Spinal cord (tissue), 10 donors: ENCODE measurements around the gene AAK1. TPM values are rescaled to one million over a fixed set of nuclear protein-coding genes. Genes with fewer than 3 reads are reported as not detected.
"Not testable (repeated sequence)": the region's sequence is repeated elsewhere in the genome, so short reads cannot be mapped to it uniquely, and the experiment has no call there.

Experiments
- DNase-seq, 6 donors: peaks; one replicate each; pipeline versions ENCODE4 v3.0.0 to v3.0.0-alpha.2; 2013 to 2015; ENCODE audit warnings: low spot score in 6 of 6, low read depth in 4 of 6
- H3K27ac ChIP-seq: one replicate; pipeline ENCODE4 v1.5.1; 2013; ENCODE audit warnings: low read depth, low read length, control low read depth
- H3K27me3 ChIP-seq: one replicate; pipeline ENCODE4 v1.6.1; 2013; ENCODE audit warnings: low read length; ENCODE audit not compliant: control insufficient read depth, insufficient read depth
- H3K36me3 ChIP-seq: one replicate; pipeline ENCODE4 v1.6.1; 2013; ENCODE audit warnings: low read length; ENCODE audit not compliant: control insufficient read depth, insufficient read depth
- H3K4me1 ChIP-seq: one replicate; pipeline ENCODE4 v1.6.1; 2013; ENCODE audit warnings: low read length; ENCODE audit not compliant: control insufficient read depth, insufficient read depth
- H3K4me3 ChIP-seq: one replicate; pipeline ENCODE4 v1.5.1; 2013; ENCODE audit warnings: low read depth, low read length, control low read depth
- H3K9me3 ChIP-seq: one replicate; pipeline ENCODE4 v1.6.1; 2013; ENCODE audit warnings: low read length; ENCODE audit not compliant: control insufficient read depth, insufficient read depth
- WGBS: methylation state at CpG from one replicate; pipeline ENCODE4 v1.1.5; 2013; ENCODE audit warnings: missing lambda C conversion rate; ENCODE audit not compliant: insufficient coverage; 5-methylcytosine and 5-hydroxymethylcytosine counted together
- polyA plus RNA-seq, 2 donors: library from polyadenylated mRNA; unstranded; fragments of 120-200 nt; gene quantifications; one replicate each; pipeline ENCODE4 v1.2.1, GENCODE V29; 2013; ENCODE audit not compliant: insufficient read length in 2 of 2
- total RNA-seq, 2 donors: library from RNA; depleted of rRNA in 1 of 2; stranded (reverse); fragments of 120-200 nt in 1 of 2; fragments of >200 nt in 1 of 2; gene quantifications; one replicate each; pipeline versions ENCODE4 v1.2.3 to v1.2.4, GENCODE V29; 2013 to 2014
- donor health status: healthy.

Gene AAK1
- total and polyA plus RNA-seq, 4 donors, result 38.0 to 55.4 (median 45.0) TPM

DNA sequence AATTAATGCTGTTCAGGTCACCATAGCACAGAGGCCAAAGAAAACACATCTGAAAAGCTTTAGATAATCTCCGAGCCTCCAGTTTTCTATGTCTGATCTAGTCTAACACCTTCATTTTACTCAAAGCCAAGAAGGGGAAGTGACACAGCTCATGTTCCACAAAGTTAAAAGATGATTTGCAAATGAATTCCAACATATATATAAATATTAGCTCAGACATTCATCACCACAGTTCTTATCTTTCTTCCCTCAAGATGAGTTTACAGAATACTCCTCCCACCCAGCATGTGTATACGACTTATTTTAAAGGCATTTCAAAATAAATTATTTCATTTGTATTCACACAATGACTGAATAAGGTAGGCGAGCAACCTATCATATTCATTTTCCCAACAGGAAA lies 82.4 kb downstream of the AAK1 start:
- WGBS, result no CpG with 5 or more reads among the region's 3 CpGs
- H3K9me3 ChIP-seq, result no peaks in the 10 kb centered on the region

DNA sequence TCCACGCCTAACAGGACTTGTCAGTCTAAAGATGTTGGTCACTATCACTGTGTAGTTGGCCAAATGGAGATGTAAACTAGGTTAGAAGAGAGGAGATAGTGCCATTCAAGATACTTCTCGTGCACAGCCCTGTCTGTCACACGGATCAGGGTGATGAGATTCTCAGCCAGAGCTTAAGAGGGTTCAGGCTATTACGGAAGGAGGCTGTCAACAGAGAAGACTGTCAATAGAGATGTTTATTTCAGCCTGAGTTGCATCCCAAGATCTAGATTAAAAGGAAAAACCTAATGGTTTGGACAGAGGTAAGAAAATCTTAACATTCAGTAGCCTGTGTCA lies 83.4 kb downstream of the AAK1 start:
- Histone ChIP-seq H3K36me3 (peaks cover under 1% of the 10 kb centered on the region), H3K9me3 (no peaks in the 10 kb centered on the region), H3K4me1 (no peaks in the 10 kb centered on the region), H3K27me3 (no peaks in the 10 kb centered on the region), H3K27ac (no peak overlapping the region), H3K4me3 (no peak overlapping the region)
- peak in 1 of 6 donors; percentile 11 for DNase-seq
- WGBS, result 80% methylated on average over 4 of the region's 4 CpGs

More for the DNA sequence above, 82.4 kb downstream of the AAK1 start:
- no peak overlapping the region for H3K4me3 ChIP-seq
- no peak for DNase-seq
- no peaks in the 10 kb centered on the region for H3K27me3 ChIP-seq
- no peaks in the 10 kb centered on the region for H3K36me3 ChIP-seq
- H3K4me1 ChIP-seq, result no peaks in the 10 kb centered on the region
- no peak overlapping the region for H3K27ac ChIP-seq

DNA sequence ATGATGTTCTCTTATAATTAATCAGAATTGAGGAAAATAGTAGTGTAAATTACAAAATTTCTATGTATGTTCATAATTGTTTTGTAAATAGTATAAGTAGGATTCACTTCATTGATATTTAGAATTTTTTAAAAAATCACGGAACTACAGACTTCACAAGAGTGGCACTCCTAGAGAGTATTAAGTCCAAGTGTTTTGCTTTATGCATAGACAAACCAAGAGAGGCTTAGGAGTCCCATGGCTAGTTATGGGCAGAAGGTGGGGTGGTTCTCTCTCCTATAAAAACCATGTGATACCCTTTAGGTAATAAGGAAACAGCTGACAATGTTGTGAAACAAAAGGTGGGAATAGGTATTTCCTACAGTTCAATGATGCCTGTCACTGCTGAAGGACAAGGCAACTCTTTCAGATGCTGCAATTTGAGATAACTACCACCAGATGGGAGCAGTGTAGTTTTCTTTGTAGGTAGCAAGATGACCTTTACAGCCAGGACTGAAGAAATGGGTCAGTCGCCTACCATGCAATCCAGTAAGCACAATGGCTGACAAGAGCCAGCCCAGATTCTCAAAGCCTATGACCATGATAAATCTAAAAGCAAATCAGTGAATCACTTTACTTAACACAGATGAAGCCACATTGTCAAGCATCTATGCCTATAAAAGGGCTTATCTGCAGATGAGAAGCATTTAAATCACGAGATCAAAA lies 83.9 kb downstream of the AAK1 start:
- no peaks in the 10 kb centered on the region for H3K27me3 ChIP-seq
- DNase-seq, result peak in 2 of 6 donors; percentile 28 to 37
- H3K9me3 ChIP-seq, result no peaks in the 10 kb centered on the region
- H3K27ac ChIP-seq, result no peak overlapping the region
- H3K4me3 ChIP-seq, result no peak overlapping the region
- 88% methylated on average over 2 of the region's 3 CpGs for WGBS
- H3K36me3 ChIP-seq, result peaks cover 3% of the 10 kb centered on the region
- H3K4me1 ChIP-seq, result no peaks in the 10 kb centered on the region

DNA sequence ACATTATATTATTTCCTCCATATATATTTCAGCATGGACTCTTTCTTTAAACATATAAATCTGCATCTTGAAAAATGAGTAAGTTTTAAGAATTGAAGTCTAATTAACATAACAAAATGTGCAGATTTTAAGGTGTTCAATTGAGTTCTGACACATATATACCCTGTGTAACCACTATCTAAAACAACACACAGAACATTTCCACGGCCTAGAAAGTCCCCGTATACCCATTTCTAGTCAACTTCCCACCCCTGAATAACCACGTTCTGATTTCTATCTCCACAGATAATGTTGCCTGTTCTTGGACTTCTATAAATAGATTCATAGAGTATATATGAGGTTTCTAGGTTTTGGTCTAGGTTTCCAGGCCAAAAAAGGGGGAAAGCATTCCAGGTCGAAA lies 87.5 kb downstream of the AAK1 start:
- H3K27me3 ChIP-seq, result no peaks in the 10 kb centered on the region
- no CpG with 5 or more reads among the region's 4 CpGs for WGBS
- H3K9me3 ChIP-seq, result no peaks in the 10 kb centered on the region
- H3K36me3 ChIP-seq, result peaks cover 3% of the 10 kb centered on the region
- H3K27ac ChIP-seq, result no peak overlapping the region
- no peaks in the 10 kb centered on the region for H3K4me1 ChIP-seq
- H3K4me3 ChIP-seq, result no peak overlapping the region
- DNase-seq, result no peak

DNA sequence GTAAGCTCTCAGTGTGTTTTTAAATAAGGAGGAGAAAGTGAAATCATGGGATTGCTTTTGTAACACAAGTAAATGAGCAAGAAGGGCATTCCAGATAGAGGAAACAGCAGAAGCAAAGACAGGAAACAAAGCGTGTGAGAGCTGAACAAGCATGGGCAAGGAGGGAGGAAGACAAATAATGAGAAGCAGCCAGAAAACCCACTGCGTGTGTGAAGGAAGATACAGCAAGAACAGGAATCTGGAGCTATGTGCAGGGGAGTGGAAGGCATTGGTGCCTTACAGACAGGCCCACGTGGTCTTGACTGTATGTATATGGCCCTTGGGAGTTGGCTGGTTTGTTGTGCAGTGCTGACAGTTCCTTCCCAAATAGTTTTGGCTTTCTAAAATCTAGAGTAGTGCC lies 88.6 kb downstream of the AAK1 start:
- WGBS, result 72% methylated on average over 3 of the region's 3 CpGs
- H3K27ac ChIP-seq, result no peak overlapping the region
- no peaks in the 10 kb centered on the region for H3K4me1 ChIP-seq
- no peaks in the 10 kb centered on the region for H3K9me3 ChIP-seq
- no peaks in the 10 kb centered on the region for H3K27me3 ChIP-seq
- no peak overlapping the region for H3K4me3 ChIP-seq
- peak in 3 of 6 donors; percentile 4 to 40 (median 16) for DNase-seq
- H3K36me3 ChIP-seq, result peaks cover 3% of the 10 kb centered on the region

DNA sequence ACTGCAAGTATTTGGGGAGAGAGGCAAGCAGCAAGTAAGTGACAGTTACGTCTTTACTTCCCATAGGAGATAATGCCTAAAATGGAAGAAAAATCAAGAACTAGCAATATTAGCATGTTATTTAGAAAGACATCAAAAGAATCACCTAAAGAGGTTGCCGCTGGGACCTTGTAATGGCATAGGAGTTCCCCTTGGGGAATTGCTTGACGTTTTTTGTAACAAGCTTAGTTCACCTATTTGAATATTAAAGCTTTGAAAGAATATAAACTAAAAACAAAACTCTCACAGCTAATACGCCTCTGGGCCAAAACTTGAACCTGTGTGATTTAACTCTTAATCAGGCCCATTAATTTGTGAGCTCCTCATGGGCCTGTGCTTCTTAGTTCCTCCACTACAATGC lies 89.0 kb downstream of the AAK1 start:
- no peaks in the 10 kb centered on the region for H3K4me1 ChIP-seq
- no peak overlapping the region for H3K4me3 ChIP-seq
- H3K9me3 ChIP-seq, result no peaks in the 10 kb centered on the region
- no CpG with 5 or more reads among the region's 4 CpGs for WGBS
- no peaks in the 10 kb centered on the region for H3K27me3 ChIP-seq
- no peak for DNase-seq
- peaks cover 3% of the 10 kb centered on the region for H3K36me3 ChIP-seq
- H3K27ac ChIP-seq, result no peak overlapping the region

DNA sequence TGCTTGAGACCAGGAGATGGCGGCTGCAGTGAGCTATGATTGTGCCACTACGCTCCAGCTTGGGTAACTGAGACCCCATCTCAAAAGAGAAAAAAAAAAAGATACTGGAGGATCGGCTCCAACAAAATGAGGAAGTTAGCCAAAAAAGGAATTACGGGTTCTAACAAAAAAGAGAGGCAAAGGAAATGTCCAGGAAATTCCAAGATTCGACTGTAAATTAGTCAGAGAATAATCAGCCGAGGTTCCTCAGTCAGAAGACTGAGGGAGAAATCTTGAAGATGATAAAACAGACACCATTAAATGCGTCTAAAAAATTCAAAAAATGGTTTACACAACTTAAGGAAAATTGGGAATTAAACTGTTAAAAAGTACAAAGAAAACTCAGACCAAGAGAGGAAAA lies 89.5 kb downstream of the AAK1 start:
- WGBS, result 96% methylated on average over 4 of the region's 7 CpGs
- no peaks in the 10 kb centered on the region for H3K4me1 ChIP-seq
- peaks cover 3% of the 10 kb centered on the region for H3K36me3 ChIP-seq
- no peaks in the 10 kb centered on the region for H3K27me3 ChIP-seq
- H3K9me3 ChIP-seq, result no peaks in the 10 kb centered on the region
- no peak overlapping the region for H3K27ac ChIP-seq
- H3K4me3 ChIP-seq, result no peak overlapping the region
- DNase-seq, result no peak

DNA sequence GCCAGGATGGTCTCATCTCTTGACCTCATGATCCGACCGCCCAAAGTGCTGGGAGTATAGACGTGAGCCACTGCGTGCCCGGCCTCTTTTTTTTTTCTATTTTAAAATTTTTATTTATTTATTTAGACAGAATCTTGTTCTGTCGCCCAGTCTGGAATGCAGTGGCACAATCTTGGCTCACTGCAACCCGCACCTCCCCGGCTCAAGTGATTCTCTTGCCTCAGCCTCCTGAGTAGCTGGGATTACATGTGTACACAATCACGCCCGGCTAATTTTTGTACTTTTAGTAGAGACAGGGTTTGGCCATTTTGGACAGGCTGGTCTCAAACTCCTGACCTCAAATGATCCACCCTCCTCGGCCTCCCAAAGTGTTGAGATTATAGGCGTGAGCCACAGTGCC lies 93.0 kb downstream of the AAK1 start:
- not testable (repeated sequence) for DNase-seq, H3K36me3 ChIP-seq, H3K27me3 ChIP-seq, H3K4me1 ChIP-seq, H3K4me3 ChIP-seq, H3K27ac ChIP-seq, H3K9me3 ChIP-seq
- 100% methylated on average over 3 of the region's 12 CpGs for WGBS

DNA sequence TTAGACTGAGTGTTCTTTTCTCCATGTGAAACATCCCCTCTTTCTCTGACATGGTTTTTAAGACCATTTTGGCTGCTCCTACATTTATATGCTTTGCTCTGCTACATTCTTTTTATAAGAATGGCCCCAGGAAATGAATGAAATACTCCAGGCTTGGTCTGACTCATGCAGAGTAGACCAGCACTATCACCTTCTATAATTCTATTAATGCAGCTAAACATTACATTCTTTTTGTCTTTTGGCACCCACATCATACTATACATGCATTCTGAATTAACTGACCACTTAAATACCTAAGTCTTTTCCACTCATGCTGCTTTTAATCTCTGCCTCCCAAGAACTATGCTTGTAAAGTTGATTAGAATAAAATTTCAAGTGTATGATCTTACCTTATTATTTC lies 94.1 kb downstream of the AAK1 start:
- Histone ChIP-seq H3K9me3 (peaks cover 2% of the 10 kb centered on the region), H3K4me1 (no peaks in the 10 kb centered on the region), H3K27ac (no peak overlapping the region), H3K36me3 (no peaks in the 10 kb centered on the region), H3K4me3 (no peak overlapping the region), H3K27me3 (no peaks in the 10 kb centered on the region)
- DNase-seq, result no peak

DNA sequence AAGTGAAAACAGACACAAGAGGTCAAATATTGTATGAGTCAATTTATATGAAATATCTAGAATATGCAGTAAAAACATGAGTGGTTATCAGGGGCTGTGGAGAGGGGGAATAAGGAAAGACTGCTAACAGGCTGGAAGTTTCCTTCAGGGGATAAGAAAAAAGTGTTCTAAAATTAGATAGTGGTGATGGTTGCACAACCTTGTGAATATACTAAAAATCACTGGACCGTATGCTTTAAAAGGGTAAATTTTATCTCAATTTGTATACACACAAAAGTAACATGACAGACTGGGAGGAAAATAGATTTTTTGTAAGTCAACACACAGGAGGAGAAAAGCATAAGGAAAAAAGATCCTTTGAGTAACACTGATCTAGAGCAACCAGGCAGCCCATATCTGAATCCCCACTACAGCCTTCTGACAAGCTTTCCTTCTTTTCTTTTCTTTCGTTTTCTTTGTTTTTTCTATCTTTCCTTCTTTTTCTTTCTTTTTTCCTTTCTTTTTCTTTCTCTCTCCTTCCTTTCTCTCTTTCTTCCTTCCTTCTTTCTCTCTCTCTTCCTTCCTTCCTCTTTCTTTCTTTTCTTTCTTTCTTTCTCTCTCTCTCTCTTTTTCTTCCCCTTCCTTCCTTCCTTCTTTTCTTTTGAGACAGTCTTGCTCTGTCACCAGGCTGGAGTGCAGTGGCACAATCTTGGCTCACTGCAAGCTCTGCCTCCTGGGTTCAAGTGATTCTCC lies 95.4 kb downstream of the AAK1 start:
- Histone ChIP-seq H3K27me3 (no peaks in the 10 kb centered on the region), H3K4me1 (no peaks in the 10 kb centered on the region), H3K4me3 (no peak overlapping the region), H3K9me3 (peaks cover 2% of the 10 kb centered on the region), H3K27ac (no peak overlapping the region), H3K36me3 (peaks cover 4% of the 10 kb centered on the region)
- no peak for DNase-seq
- WGBS, result 94% methylated on average over 1 of the region's 2 CpGs
